ENCODE data around the gene VAV2. TPM values are rescaled to one million over a fixed set of nuclear protein-coding genes. Genes with fewer than 3 reads are reported as not detected.

The VAV2 gene
- total RNA-seq, 1 donor from 2014 or later = 80.6 TPM

- peaks cover 8% of the 10 kb centered on the region for H3K4me1 Mint-ChIP-seq (ENCODE audit: low read depth)
- no peak for TF ChIP-seq CTCF (IDR thresholded peaks at IDR 0.05; ENCODE audit: unreplicated experiment)
- H3K9me3 Mint-ChIP-seq (ENCODE audit: low read depth) = no peaks in the 10 kb centered on the region
- no peak for DNase-seq (ENCODE audit: low spot score, unreplicated experiment)
- H3K4me3 Mint-ChIP-seq (ENCODE audit: low read depth) = no peak overlapping the region
- H3K27me3 Mint-ChIP-seq = no peaks in the 10 kb centered on the region
- no peak overlapping the region for H3K27ac Mint-ChIP-seq
- H3K36me3 Mint-ChIP-seq (ENCODE audit: insufficient read depth) = peaks cover 13% of the 10 kb centered on the region
These were observed 210.3 kb downstream of the VAV2 start for GRCh38 chr9:133781828-133782135.

- Mint-ChIP-seq H3K27me3 (no peaks in the 10 kb centered on the region), H3K36me3 (ENCODE audit: insufficient read depth) (peaks cover 13% of the 10 kb centered on the region), H3K4me1 (ENCODE audit: low read depth) (peaks cover 8% of the 10 kb centered on the region), H3K9me3 (ENCODE audit: low read depth) (no peaks in the 10 kb centered on the region), H3K27ac (no peak overlapping the region), H3K4me3 (ENCODE audit: low read depth) (no peak overlapping the region)
- DNase-seq (ENCODE audit: low spot score, unreplicated experiment) = no peak
- TF ChIP-seq CTCF (IDR thresholded peaks at IDR 0.05; ENCODE audit: unreplicated experiment) = no peak
These were observed 210.9 kb downstream of the VAV2 start for GRCh38 chr9:133780962-133781827.

DNA sequence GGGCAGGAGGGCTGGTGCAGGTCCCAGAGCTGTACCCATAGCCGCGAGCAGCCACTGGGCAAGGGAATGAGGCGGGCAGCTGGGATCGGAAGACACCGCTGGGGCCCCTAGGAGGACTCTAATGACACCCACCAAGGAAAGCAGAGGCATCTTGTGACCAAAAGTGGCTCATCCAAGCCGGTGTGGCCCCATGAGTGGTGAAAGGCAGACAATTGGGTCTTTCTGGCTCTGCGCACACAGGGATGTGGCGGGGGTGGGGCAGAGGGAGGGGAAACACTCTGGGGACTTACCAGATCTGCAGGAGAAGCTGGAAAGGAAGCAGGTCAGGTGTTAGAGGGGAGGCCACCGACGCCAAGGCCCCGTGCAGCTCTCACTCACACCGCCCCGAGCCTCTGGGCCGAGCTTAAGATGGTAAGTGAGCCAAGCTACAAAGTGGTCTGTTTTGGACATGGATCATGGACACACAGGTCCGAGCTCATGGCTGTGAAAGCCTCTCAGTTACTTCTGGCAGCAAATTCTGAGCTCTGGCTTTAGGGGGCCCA, 211.6 kb downstream of the VAV2 start:
- DNase-seq (ENCODE audit: low spot score, unreplicated experiment) = no peak
- Mint-ChIP-seq H3K36me3 (ENCODE audit: insufficient read depth) (peaks cover 6% of the 10 kb centered on the region), H3K4me1 (ENCODE audit: low read depth) (peaks cover 8% of the 10 kb centered on the region), H3K27me3 (no peaks in the 10 kb centered on the region), H3K27ac (no peak overlapping the region), H3K4me3 (ENCODE audit: low read depth) (no peak overlapping the region), H3K9me3 (ENCODE audit: low read depth) (no peaks in the 10 kb centered on the region)
- TF ChIP-seq CTCF (IDR thresholded peaks at IDR 0.05; ENCODE audit: unreplicated experiment) = no peak

- Mint-ChIP-seq H3K4me3 (ENCODE audit: low read depth) (no peak overlapping the region), H3K4me1 (ENCODE audit: low read depth) (peaks cover 8% of the 10 kb centered on the region), H3K36me3 (ENCODE audit: insufficient read depth) (peaks cover 8% of the 10 kb centered on the region), H3K9me3 (ENCODE audit: low read depth) (no peaks in the 10 kb centered on the region), H3K27ac (peak overlapping the region; percentile 86), H3K27me3 (no peaks in the 10 kb centered on the region)
- no peak for TF ChIP-seq CTCF (IDR thresholded peaks at IDR 0.05; ENCODE audit: unreplicated experiment)
- DNase-seq (ENCODE audit: low spot score, unreplicated experiment) = no peak
These were observed 212.4 kb downstream of the VAV2 start for GRCh38 chr9:133779516-133780403.

DNA sequence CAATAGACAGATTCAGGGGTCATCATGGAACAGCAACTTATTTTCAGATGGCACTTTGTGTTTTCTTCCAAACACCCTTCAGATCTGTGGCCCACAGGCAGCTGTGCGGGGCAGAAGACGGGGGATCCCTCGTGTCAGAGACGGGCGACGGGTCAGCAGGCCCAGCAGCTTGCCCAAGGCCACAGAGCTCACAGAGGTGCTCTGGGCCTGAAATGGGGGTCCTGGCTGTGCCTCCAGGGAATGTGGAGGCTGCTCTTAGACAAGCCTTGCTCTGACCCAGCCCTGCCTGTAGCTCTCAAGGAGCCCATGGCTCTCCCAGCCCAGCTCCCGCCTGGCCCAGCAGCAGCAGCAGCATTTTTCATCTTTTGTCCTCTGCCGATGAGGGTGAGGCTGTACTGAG, 213.0 kb downstream of the VAV2 start:
- Mint-ChIP-seq H3K27me3 (no peaks in the 10 kb centered on the region), H3K4me1 (ENCODE audit: low read depth) (peaks cover 8% of the 10 kb centered on the region), H3K9me3 (ENCODE audit: low read depth) (no peaks in the 10 kb centered on the region), H3K27ac (peak overlapping the region; percentile 86), H3K4me3 (ENCODE audit: low read depth) (no peak overlapping the region), H3K36me3 (ENCODE audit: insufficient read depth) (peaks cover 8% of the 10 kb centered on the region)
- no peak for DNase-seq (ENCODE audit: low spot score, unreplicated experiment)
- TF ChIP-seq CTCF (IDR thresholded peaks at IDR 0.05; ENCODE audit: unreplicated experiment) = no peak

Data from progenitor cell of endocrine pancreas (in vitro differentiated cells).